Astrocyte (in vitro differentiated cells and primary cell): ENCODE data around the gene AQP7. TPM values are rescaled to one million over a fixed set of nuclear protein-coding genes. Genes with fewer than 3 reads are reported as not detected.

Experiments used
- DNase-seq: peaks from one replicate; pipeline ENCODE4 v3.0.0-alpha.2; 2010; ENCODE audit warnings: low read depth
- FAIRE-seq: peaks from 2 replicates; lab custom pipeline; 2011; peaks lifted over from hg19 to GRCh38; lab: Jason Lieb, UNC
- H2AFZ ChIP-seq: 2 replicates; pipeline ENCODE4 v1.6.0; 2012; ENCODE audit warnings: low read depth, low read length, inconsistent platforms
- H3K27ac ChIP-seq: 2 replicates; pipeline ENCODE4 v1.5.1; 2011; ENCODE audit warnings: low read depth, low read length, inconsistent platforms
- H3K27me3 ChIP-seq: 2 replicates; pipeline ENCODE4 v1.6.0; 2011; ENCODE audit warnings: low read length, inconsistent platforms; ENCODE audit not compliant: insufficient read depth
- H3K36me3 ChIP-seq: 2 replicates; pipeline ENCODE4 v1.5.1; 2011; ENCODE audit warnings: low read length, inconsistent platforms; ENCODE audit not compliant: insufficient read depth
- H3K4me1 ChIP-seq: 2 replicates; pipeline ENCODE4 v1.5.1; 2011; ENCODE audit warnings: low read length, inconsistent platforms; ENCODE audit not compliant: insufficient read depth
- H3K4me2 ChIP-seq: 2 replicates; pipeline ENCODE4 v1.6.0; 2012; ENCODE audit warnings: low read length, inconsistent platforms
- H3K4me3 ChIP-seq: 2 replicates; pipeline ENCODE4 v1.5.1; 2011; ENCODE audit warnings: low read depth, mild to moderate bottlenecking, low read length, inconsistent platforms; ENCODE audit not compliant: insufficient read depth
- H3K79me2 ChIP-seq: 2 replicates; pipeline ENCODE4 v1.6.0; 2012; ENCODE audit warnings: mild to moderate bottlenecking, low read length, inconsistent platforms; ENCODE audit not compliant: insufficient read depth
- H3K9ac ChIP-seq: 2 replicates; pipeline ENCODE4 v1.6.0; 2012; ENCODE audit warnings: mild to moderate bottlenecking, low read length, inconsistent platforms
- H3K9me3 ChIP-seq: 2 replicates; pipeline ENCODE4 v1.5.1; 2012; ENCODE audit warnings: low read depth, mild to moderate bottlenecking, low read length, inconsistent platforms; ENCODE audit not compliant: insufficient read depth
- H4K20me1 ChIP-seq: 2 replicates; pipeline ENCODE4 v1.6.0; 2012; ENCODE audit warnings: low read length, inconsistent platforms; ENCODE audit not compliant: insufficient read depth
- H3K27ac Mint-ChIP-seq: one replicate; pipeline ENCODE4 v1.8.0; 2021; ENCODE audit warnings: mild to moderate bottlenecking, mixed read lengths; ENCODE audit not compliant: unreplicated experiment
- H3K27me3 Mint-ChIP-seq: one replicate; pipeline ENCODE4 v1.8.0; 2021; ENCODE audit warnings: low read depth, mixed read lengths; ENCODE audit not compliant: unreplicated experiment
- H3K36me3 Mint-ChIP-seq: one replicate; pipeline ENCODE4 v1.8.0; 2021; ENCODE audit warnings: low read depth, mixed read lengths; ENCODE audit not compliant: unreplicated experiment
- H3K4me1 Mint-ChIP-seq: one replicate; pipeline ENCODE4 v1.8.0; 2021; ENCODE audit warnings: low read depth, mixed read lengths; ENCODE audit not compliant: unreplicated experiment
- H3K4me3 Mint-ChIP-seq: one replicate; pipeline ENCODE4 v1.8.0; 2021; ENCODE audit warnings: mild to moderate bottlenecking, moderate library complexity, mixed read lengths; ENCODE audit not compliant: unreplicated experiment
- H3K9me3 Mint-ChIP-seq: one replicate; pipeline ENCODE4 v1.8.0; 2021; ENCODE audit warnings: mild to moderate bottlenecking, mixed read lengths; ENCODE audit not compliant: unreplicated experiment
- CTCF ChIP-seq: IDR thresholded peaks from 2 replicates; pipeline ENCODE4 v1.5.1; 2011; ENCODE audit warnings: low read depth, mild to moderate bottlenecking, inconsistent platforms, low read length, moderate library complexity; ENCODE audit not compliant: insufficient read depth
- EZH2 ChIP-seq: IDR thresholded peaks from 2 replicates; pipeline ENCODE4 v1.6.1; 2012; ENCODE audit warnings: mild to moderate bottlenecking, low read length, inconsistent platforms; ENCODE audit not compliant: insufficient read depth
- total RNA-seq: library from RNA; stranded (reverse); gene quantifications from 2 replicates; pipeline ENCODE4 v1.2.1, GENCODE V29; 2021

AQP7 gene
- total RNA-seq, 1 donor from 2014 or later, result 1.9 TPM

- H3K27ac Mint-ChIP-seq, result no peak overlapping the region
- FAIRE-seq (no peak), DNase-seq (no peak)
- no peak for TF ChIP-seq CTCF
- TF ChIP-seq EZH2, result no peak
- H3K4me1 Mint-ChIP-seq, result peaks cover 3% of the 10 kb centered on the region
- Histone ChIP-seq H2AFZ (no peak overlapping the region), H3K79me2 (no peaks in the 10 kb centered on the region), H4K20me1 (no peaks in the 10 kb centered on the region), H3K27ac (no peak overlapping the region), H3K4me1 (no peaks in the 10 kb centered on the region), H3K9ac (no peak overlapping the region), H3K4me2 (no peak overlapping the region), H3K9me3 (no peaks in the 10 kb centered on the region), H3K4me3 (no peak overlapping the region), H3K36me3 (no peaks in the 10 kb centered on the region), H3K27me3 (peaks cover 14% of the 10 kb centered on the region)
- H3K9me3 Mint-ChIP-seq, result peaks cover 5% of the 10 kb centered on the region
- peaks cover 44% of the 10 kb centered on the region for H3K27me3 Mint-ChIP-seq
- H3K4me3 Mint-ChIP-seq, result no peak overlapping the region
- H3K36me3 Mint-ChIP-seq, result no peaks in the 10 kb centered on the region
Measured at GRCh38 chr9:33416996-33417395, 14.6 kb upstream of the AQP7 start.

GRCh38 chr9:33415501-33416038 is 13.2 kb upstream of the AQP7 start:
- Mint-ChIP-seq H3K27me3 (peaks cover 41% of the 10 kb centered on the region), H3K27ac (no peak overlapping the region), H3K4me1 (peaks cover 3% of the 10 kb centered on the region), H3K36me3 (no peaks in the 10 kb centered on the region), H3K9me3 (peaks cover 5% of the 10 kb centered on the region), H3K4me3 (no peak overlapping the region)
- Histone ChIP-seq H3K36me3 (no peaks in the 10 kb centered on the region), H3K4me3 (no peak overlapping the region), H4K20me1 (no peaks in the 10 kb centered on the region), H3K27me3 (peaks cover 14% of the 10 kb centered on the region), H3K27ac (no peak overlapping the region), H3K9me3 (no peaks in the 10 kb centered on the region), H3K79me2 (no peaks in the 10 kb centered on the region), H3K9ac (no peak overlapping the region), H2AFZ (peak overlapping the region; percentile 63), H3K4me1 (no peaks in the 10 kb centered on the region), H3K4me2 (no peak overlapping the region)
- DNase-seq (no peak), FAIRE-seq (no peak)
- TF ChIP-seq EZH2 (no peak), CTCF (peak; percentile 45)

- no peaks in the 10 kb centered on the region for H3K9me3 ChIP-seq
- no peaks in the 10 kb centered on the region for H3K36me3 ChIP-seq
- H3K79me2 ChIP-seq, result no peaks in the 10 kb centered on the region
- Mint-ChIP-seq H3K9me3 (peaks cover 2% of the 10 kb centered on the region), H3K4me3 (no peak overlapping the region), H3K27ac (no peak overlapping the region), H3K36me3 (no peaks in the 10 kb centered on the region), H3K4me1 (peaks cover 3% of the 10 kb centered on the region), H3K27me3 (peaks cover 35% of the 10 kb centered on the region)
- H4K20me1 ChIP-seq, result no peaks in the 10 kb centered on the region
- H3K4me2 ChIP-seq, result no peak overlapping the region
- no peak overlapping the region for H3K27ac ChIP-seq
- H3K27me3 ChIP-seq, result peaks cover 9% of the 10 kb centered on the region
- TF ChIP-seq EZH2, result no peak
- no peak for TF ChIP-seq CTCF
- FAIRE-seq (no peak), DNase-seq (no peak)
- H3K4me1 ChIP-seq, result no peaks in the 10 kb centered on the region
- H3K4me3 ChIP-seq, result no peak overlapping the region
- no peak overlapping the region for H2AFZ ChIP-seq
- no peak overlapping the region for H3K9ac ChIP-seq
Measured at GRCh38 chr9:33414889-33415500, 12.6 kb upstream of the AQP7 start.
